K562 (cell line): ENCODE results near the gene GTF2I. TPM values are rescaled to one million over a fixed set of nuclear protein-coding genes. Genes with fewer than 3 reads are reported as not detected.
A peak's percentile ranks its signal among the peaks of the same experiment; 100 is the strongest.

ENCODE experiments used
- ATAC-seq: fragments of 200-7000 bp; cut with Tn5 transposase; 3 replicates; pipeline ENCODE4 v1.9.1; 2020; ENCODE audit warnings: moderate library complexity
- BruUV-seq: library from RNA; stranded (reverse); fragments of 400-500 nt; replicated peaks from 2 replicates; lab custom pipeline; 2021; lab: Mats Ljungman, UMichigan
- CTCF ChIA-PET: fragments of 300-600 bp; formaldehyde crosslinking; extraction: SDS; loops from one replicate; lab custom pipeline; 2021; ENCODE audit warnings: low intra/inter-chr PET ratio; lab: Yijun Ruan, JAX
- POLR2A ChIA-PET: fragments of 300-600, 350-650 bp; sonication (Branson Sonifier 250); formaldehyde crosslinking; extraction: SDS; loops from one replicate; lab custom pipeline; 2021; ENCODE audit warnings: antibody characterized with exemption, inconsistent platforms; lab: Yijun Ruan, JAX
- DNase-seq, 4 experiments: peaks; one replicate each; pipeline versions ENCODE4 v3.0.0 to v3.0.0-alpha.2; 2011 to 2018; ENCODE audit warnings: low spot score in 3 of 4, mixed read lengths in 3 of 4; ENCODE audit errors: extremely low read depth in 1 of 4
- FAIRE-seq: peaks from 2 replicates; lab custom pipeline; 2011; peaks lifted over from hg19 to GRCh38; lab: Jason Lieb, UNC
- H2AFZ ChIP-seq: 2 replicates; pipeline ENCODE4 v1.6.0; 2011; ENCODE audit warnings: low read depth, low read length, control low read depth, inconsistent platforms
- H3K27ac ChIP-seq: fragments of 200-600 bp; 3 replicates; pipeline ENCODE4 v1.8.0; 2011; ENCODE audit warnings: low read depth, mild to moderate bottlenecking, control low read depth, inconsistent platforms, low read length, moderate library complexity, mixed read lengths; ENCODE audit errors: extremely low read depth
- H3K27me3 ChIP-seq, 2 experiments: fragments of 300-600 bp in 1 of 2; 2 replicates in 1 of 2; 3 replicates in 1 of 2; pipeline versions ENCODE4 v1.6.0 to v1.8.0; 2011; ENCODE audit warnings: inconsistent platforms in 2 of 2, low read length in 2 of 2, mild to moderate bottlenecking in 1 of 2, mixed read lengths in 1 of 2, moderate library complexity in 1 of 2; ENCODE audit not compliant: control insufficient read depth in 2 of 2, insufficient read depth in 2 of 2
- H3K36me3 ChIP-seq: fragments of 300-600 bp; 3 replicates; pipeline ENCODE4 v1.8.0; 2011; ENCODE audit warnings: mild to moderate bottlenecking, low read length, inconsistent platforms; ENCODE audit not compliant: control insufficient read depth, insufficient read depth
- H3K4me1 ChIP-seq, 2 experiments: fragments of 200-600 bp in 1 of 2; replicated peaks in 1 of 2; 2 replicates in 1 of 2; 3 replicates in 1 of 2; pipeline versions ENCODE4 v1.5.1 to v1.8.0; 2011; ENCODE audit warnings: inconsistent platforms in 2 of 2, low read length in 2 of 2, mild to moderate bottlenecking in 1 of 2, mixed read lengths in 1 of 2, moderate library complexity in 1 of 2; ENCODE audit not compliant: control insufficient read depth in 2 of 2, insufficient read depth in 2 of 2
- H3K4me2 ChIP-seq: 2 replicates; pipeline ENCODE4 v1.6.1; 2011; ENCODE audit warnings: low read length, control low read depth, inconsistent platforms, mixed read lengths; ENCODE audit not compliant: insufficient read depth
- H3K4me3 ChIP-seq: fragments of 200-600 bp; sonication (generic), shearing (Covaris generic); 2 replicates; pipeline ENCODE4 v1.5.1; 2016; ENCODE audit warnings: control low read depth, inconsistent platforms
- H3K79me2 ChIP-seq: fragments of 200-600 bp; 3 replicates; pipeline ENCODE4 v1.8.0; 2011; ENCODE audit warnings: low read length, inconsistent platforms; ENCODE audit not compliant: control insufficient read depth, insufficient read depth
- H3K9ac ChIP-seq, 2 experiments: 2 replicates each; pipeline versions ENCODE4 v1.6.0 to v1.6.1; 2011; ENCODE audit warnings: low read depth in 2 of 2, low read length in 2 of 2, control low read depth in 1 of 2, inconsistent platforms in 1 of 2, mild to moderate bottlenecking in 1 of 2, mixed read lengths in 1 of 2; ENCODE audit not compliant: insufficient read depth in 1 of 2
- H3K9me1 ChIP-seq: one replicate; pipeline ENCODE4 v1.6.0; 2011; ENCODE audit warnings: inconsistent platforms, mild to moderate bottlenecking, low read length, moderate library complexity; ENCODE audit not compliant: control insufficient read depth, insufficient read depth
- H3K9me3 ChIP-seq: replicated peaks from 2 replicates; pipeline ENCODE4 v1.5.1; 2011; ENCODE audit warnings: low read depth, low read length, inconsistent platforms; ENCODE audit not compliant: control insufficient read depth, insufficient read depth
- H4K20me1 ChIP-seq: replicated peaks from 2 replicates; pipeline ENCODE4 v1.6.1; 2011; ENCODE audit warnings: low read length, inconsistent platforms, mixed read lengths; ENCODE audit not compliant: control insufficient read depth, insufficient read depth
- CEBPB ChIP-seq: fragments of 450-650 bp; IDR thresholded peaks from 2 replicates; pipeline ENCODE4 v1.6.1; 2016; ENCODE audit warnings: missing genetic modification characterization, missing compliant biosample characterization
- CEBPG ChIP-seq, 3 experiments: fragments of 200-800 bp in 1 of 3; sonication (Bioruptor generic) in 1 of 3; sonication (generic) in 1 of 3; formaldehyde crosslinking in 1 of 3; IDR thresholded peaks in 2 of 3; conservative IDR thresholded peaks in 1 of 3; 2 replicates each; pipeline versions ENCODE4 v1.6.1 to v1.8.0; 2016 to 2022; ENCODE audit warnings: missing compliant biosample characterization in 2 of 3, missing genetic modification characterization in 2 of 3, mild to moderate bottlenecking in 1 of 3, missing genetic modification reagents in 1 of 3
- KDM2B ChIP-seq: fragments of 250-450 bp; sonication (Bioruptor Pico); IDR thresholded peaks from 2 replicates; pipeline ENCODE4 v1.8.0; 2021; ENCODE audit warnings: mild to moderate bottlenecking, moderate library complexity
- ZNF699 ChIP-seq: fragments of 250-450 bp; sonication (Bioruptor Pico); IDR thresholded peaks from 2 replicates; pipeline ENCODE4 v1.8.0; 2021; ENCODE audit warnings: mild to moderate bottlenecking, moderate library complexity; ENCODE audit not compliant: insufficient replicate concordance
- WGBS: fragments of 100-300 bp; shearing (Covaris generic); methylation state at CpG from one replicate; pipeline ENCODE4 v1.1.6; 2016; ENCODE audit warnings: low coverage, mixed read lengths; ENCODE audit not compliant: insufficient coverage; ENCODE audit errors: missing lambda C conversion rate; 5-methylcytosine and 5-hydroxymethylcytosine counted together
- in situ Hi-C: fragments of 300-500 bp; cut with MboI; formaldehyde crosslinking; loops from 4 replicates; pipeline ENCODE4 v1.15.0; 2018; ENCODE audit warnings: inconsistent platforms, mixed read lengths
- intact Hi-C: fragments of 100-400 bp; cut with micrococcal nuclease; formaldehyde crosslinking; loops from 2 replicates; pipeline ENCODE4 v1.14.2; 2022
- polyA plus RNA-seq, 8 experiments: library from polyadenylated mRNA; depleted of rRNA in 4 of 8; stranded (reverse) in 5 of 8; unstranded in 3 of 8; fragments of >200 nt; fragmentation: Nextera tagmentation in 2 of 8; fragmentation: Illumina TruSeq in 1 of 8; extraction: Ambion mirVana in 2 of 8; extraction: Trizol in 1 of 8; gene quantifications; 2 replicates each; pipeline versions ENCODE4 v1.2.1 to v1.2.3, GENCODE V29; 2011 to 2014; ENCODE audit warnings: inconsistent platforms in 1 of 8, missing spikeins in 1 of 8
- total RNA-seq, 7 experiments: library from RNA; depleted of rRNA in 6 of 7; stranded (reverse); fragments of >200 nt in 6 of 7; fragmentation: Illumina TruSeq in 2 of 7; extraction: Trizol in 2 of 7; gene quantifications; 2 replicates each; pipeline versions ENCODE4 v1.2.1 to v1.2.3, GENCODE V29; 2011 to 2021; ENCODE audit warnings: low replicate concordance in 1 of 7
- TF ChIP-seq, protein P1 (sequence below): sonication (generic); formaldehyde crosslinking; IDR thresholded peaks from 2 replicates; pipeline ENCODE4 v1.8.0; 2023; ENCODE audit warnings: mild to moderate bottlenecking, missing genetic modification reagents
- TF ChIP-seq, protein P2 (sequence below): sonication (generic); formaldehyde crosslinking; IDR thresholded peaks from 2 replicates; pipeline ENCODE4 v1.8.1; 2023; ENCODE audit warnings: missing genetic modification reagents, mild to moderate bottlenecking, borderline replicate concordance

The GTF2I gene
- total and polyA plus RNA-seq, 9 of the 15 experiments (the other 6 are each of a cell fraction or from before 2014, with no cell fraction given): 8.4 to 161 (median 90.0) TPM

DNA sequence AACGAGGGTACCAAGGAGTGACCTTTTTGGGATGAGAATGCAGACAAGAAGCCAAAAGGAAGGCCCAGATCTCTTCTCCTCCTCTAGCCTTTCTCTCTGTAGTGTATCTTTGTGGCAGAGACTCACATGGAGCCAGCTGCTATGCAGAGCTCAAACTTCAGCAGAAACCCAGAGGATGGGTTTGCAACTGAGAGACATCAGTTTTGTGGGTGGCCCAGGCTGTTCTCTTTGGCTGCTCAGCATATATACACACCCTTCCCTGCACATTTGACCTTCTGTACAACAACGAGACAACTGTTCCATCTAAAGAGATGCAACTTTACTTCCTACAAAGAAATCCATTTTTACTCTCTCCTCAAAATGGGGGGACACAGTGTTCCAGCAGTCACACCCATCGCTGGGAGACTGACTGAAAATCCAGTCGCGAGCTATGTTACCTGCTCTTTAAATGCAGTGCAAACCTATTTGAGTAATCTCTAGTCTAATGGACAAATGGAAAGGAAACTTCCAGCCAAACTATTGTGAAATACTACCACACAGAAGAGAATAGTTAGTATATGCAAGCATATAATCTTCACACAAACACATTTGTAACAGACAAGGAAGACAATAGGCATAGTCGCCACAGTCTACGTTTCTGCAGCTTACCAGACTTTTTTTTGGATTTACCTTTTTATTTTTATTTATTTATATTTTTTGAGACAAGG is 51.2 kb downstream of the GTF2I start:
- BruUV-seq: no TSS peak
- no peak for TF ChIP-seq KDM2B (CRISPR knock-in tag)
- TF ChIP-seq, protein P1, sequence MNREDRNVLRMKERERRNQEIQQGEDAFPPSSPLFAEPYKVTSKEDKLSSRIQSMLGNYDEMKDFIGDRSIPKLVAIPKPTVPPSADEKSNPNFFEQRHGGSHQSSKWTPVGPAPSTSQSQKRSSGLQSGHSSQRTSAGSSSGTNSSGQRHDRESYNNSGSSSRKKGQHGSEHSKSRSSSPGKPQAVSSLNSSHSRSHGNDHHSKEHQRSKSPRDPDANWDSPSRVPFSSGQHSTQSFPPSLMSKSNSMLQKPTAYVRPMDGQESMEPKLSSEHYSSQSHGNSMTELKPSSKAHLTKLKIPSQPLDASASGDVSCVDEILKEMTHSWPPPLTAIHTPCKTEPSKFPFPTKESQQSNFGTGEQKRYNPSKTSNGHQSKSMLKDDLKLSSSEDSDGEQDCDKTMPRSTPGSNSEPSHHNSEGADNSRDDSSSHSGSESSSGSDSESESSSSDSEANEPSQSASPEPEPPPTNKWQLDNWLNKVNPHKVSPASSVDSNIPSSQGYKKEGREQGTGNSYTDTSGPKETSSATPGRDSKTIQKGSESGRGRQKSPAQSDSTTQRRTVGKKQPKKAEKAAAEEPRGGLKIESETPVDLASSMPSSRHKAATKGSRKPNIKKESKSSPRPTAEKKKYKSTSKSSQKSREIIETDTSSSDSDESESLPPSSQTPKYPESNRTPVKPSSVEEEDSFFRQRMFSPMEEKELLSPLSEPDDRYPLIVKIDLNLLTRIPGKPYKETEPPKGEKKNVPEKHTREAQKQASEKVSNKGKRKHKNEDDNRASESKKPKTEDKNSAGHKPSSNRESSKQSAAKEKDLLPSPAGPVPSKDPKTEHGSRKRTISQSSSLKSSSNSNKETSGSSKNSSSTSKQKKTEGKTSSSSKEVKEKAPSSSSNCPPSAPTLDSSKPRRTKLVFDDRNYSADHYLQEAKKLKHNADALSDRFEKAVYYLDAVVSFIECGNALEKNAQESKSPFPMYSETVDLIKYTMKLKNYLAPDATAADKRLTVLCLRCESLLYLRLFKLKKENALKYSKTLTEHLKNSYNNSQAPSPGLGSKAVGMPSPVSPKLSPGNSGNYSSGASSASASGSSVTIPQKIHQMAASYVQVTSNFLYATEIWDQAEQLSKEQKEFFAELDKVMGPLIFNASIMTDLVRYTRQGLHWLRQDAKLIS: no peak
- no peak for TF ChIP-seq CEBPG (CRISPR knock-in tag; IDR thresholded peaks at IDR 0.05)
- TF ChIP-seq CEBPG (tag; conservative IDR thresholded peaks at IDR 0.05 in 1 of 2, IDR thresholded peaks at IDR 0.05 in 1 of 2): peak; percentile 29 to 57; a peak in 2 of 4 replicates
- no peak for TF ChIP-seq ZNF699 (CRISPR knock-in tag)
- TF ChIP-seq, protein P2, sequence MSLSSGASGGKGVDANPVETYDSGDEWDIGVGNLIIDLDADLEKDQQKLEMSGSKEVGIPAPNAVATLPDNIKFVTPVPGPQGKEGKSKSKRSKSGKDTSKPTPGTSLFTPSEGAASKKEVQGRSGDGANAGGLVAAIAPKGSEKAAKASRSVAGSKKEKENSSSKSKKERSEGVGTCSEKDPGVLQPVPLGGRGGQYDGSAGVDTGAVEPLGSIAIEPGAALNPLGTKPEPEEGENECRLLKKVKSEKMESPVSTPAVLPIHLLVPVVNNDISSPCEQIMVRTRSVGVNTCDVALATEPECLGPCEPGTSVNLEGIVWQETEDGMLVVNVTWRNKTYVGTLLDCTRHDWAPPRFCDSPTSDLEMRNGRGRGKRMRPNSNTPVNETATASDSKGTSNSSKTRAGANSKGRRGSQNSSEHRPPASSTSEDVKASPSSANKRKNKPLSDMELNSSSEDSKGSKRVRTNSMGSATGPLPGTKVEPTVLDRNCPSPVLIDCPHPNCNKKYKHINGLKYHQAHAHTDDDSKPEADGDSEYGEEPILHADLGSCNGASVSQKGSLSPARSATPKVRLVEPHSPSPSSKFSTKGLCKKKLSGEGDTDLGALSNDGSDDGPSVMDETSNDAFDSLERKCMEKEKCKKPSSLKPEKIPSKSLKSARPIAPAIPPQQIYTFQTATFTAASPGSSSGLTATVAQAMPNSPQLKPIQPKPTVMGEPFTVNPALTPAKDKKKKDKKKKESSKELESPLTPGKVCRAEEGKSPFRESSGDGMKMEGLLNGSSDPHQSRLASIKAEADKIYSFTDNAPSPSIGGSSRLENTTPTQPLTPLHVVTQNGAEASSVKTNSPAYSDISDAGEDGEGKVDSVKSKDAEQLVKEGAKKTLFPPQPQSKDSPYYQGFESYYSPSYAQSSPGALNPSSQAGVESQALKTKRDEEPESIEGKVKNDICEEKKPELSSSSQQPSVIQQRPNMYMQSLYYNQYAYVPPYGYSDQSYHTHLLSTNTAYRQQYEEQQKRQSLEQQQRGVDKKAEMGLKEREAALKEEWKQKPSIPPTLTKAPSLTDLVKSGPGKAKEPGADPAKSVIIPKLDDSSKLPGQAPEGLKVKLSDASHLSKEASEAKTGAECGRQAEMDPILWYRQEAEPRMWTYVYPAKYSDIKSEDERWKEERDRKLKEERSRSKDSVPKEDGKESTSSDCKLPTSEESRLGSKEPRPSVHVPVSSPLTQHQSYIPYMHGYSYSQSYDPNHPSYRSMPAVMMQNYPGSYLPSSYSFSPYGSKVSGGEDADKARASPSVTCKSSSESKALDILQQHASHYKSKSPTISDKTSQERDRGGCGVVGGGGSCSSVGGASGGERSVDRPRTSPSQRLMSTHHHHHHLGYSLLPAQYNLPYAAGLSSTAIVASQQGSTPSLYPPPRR (CRISPR knock-in tag): no peak
- TF ChIP-seq CEBPB (tag): peak; percentile 85
- TF ChIP-seq, all 486 proteins: peak for 2
- H3K4me1 ChIP-seq: no peaks in the 10 kb centered on the region
- no peak overlapping the region for H3K4me3 ChIP-seq
- DNase-seq (no peak), ATAC-seq (no peak), FAIRE-seq (no peak)
- POLR2A ChIA-PET: interaction anchor here (0.5 kb wide), 1 partner anchor 22 kb away, joined by 3 read pairs; no protein-coding TSS in a partner anchor
- H3K79me2 ChIP-seq: no peaks in the 10 kb centered on the region
- no peaks in the 10 kb centered on the region for H4K20me1 ChIP-seq
- no peak overlapping the region for H3K27ac ChIP-seq
- H3K9me3 ChIP-seq: no peaks in the 10 kb centered on the region
- no peaks in the 10 kb centered on the region for H3K9me1 ChIP-seq
- peaks cover 92% of the 10 kb centered on the region for H3K36me3 ChIP-seq
- no peak overlapping the region for H3K4me2 ChIP-seq
- H2AFZ ChIP-seq: no peak overlapping the region
- intact Hi-C loops (loop anchor here (5.0 kb wide), 1 partner anchor 81 kb away; no protein-coding TSS in a partner anchor), in situ Hi-C loops (loop anchor here (25.0 kb wide), 2 partner anchors 154 to 504 kb away; partner anchors contain the start of gene GTF2IRD2)
- CTCF ChIA-PET: no interaction called here
- no peak overlapping the region for H3K9ac ChIP-seq
- 87% methylated on average over 7 of the region's 7 CpGs for WGBS
- no peaks in the 10 kb centered on the region for H3K27me3 ChIP-seq
